OCI-LY3 (cell line): ENCODE data around the gene SNX30.

Experiments used
- EZH2phosphoT487 ChIP-seq: fragments of 200-600 bp; shearing (Covaris generic); IDR thresholded peaks from 2 replicates; pipeline ENCODE4 v1.6.1; 2018; ENCODE audit warnings: antibody characterized with exemption, mixed run types, low read depth
- TF ChIP-seq, protein P1 (sequence below): fragments of 200-600, 300-600 bp; sonication (generic); IDR thresholded peaks from 2 replicates; pipeline ENCODE4 v1.5.1; 2014; ENCODE audit warnings: antibody characterized with exemption, low read length, low read depth

DNA sequence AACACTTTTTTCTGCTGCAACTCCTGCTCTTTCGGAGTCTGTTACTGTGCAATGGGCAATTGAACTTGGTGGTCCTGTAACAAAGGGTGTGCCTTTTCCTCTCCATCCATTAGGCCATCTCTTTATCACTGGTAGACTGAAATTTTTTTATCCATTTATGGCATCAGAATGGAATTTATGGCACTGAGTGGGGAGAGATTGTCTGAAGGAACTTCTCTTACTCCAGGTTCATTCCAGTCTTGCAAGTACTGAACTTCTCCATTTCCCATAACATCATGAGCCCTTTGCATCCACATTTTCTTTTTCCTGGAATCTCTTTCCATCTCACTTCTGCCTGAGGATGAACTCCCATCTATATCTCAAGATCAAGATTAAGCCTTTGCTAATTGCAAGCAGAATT lies 130.1 kb downstream of the SNX30 start:
- TF ChIP-seq, protein P1, sequence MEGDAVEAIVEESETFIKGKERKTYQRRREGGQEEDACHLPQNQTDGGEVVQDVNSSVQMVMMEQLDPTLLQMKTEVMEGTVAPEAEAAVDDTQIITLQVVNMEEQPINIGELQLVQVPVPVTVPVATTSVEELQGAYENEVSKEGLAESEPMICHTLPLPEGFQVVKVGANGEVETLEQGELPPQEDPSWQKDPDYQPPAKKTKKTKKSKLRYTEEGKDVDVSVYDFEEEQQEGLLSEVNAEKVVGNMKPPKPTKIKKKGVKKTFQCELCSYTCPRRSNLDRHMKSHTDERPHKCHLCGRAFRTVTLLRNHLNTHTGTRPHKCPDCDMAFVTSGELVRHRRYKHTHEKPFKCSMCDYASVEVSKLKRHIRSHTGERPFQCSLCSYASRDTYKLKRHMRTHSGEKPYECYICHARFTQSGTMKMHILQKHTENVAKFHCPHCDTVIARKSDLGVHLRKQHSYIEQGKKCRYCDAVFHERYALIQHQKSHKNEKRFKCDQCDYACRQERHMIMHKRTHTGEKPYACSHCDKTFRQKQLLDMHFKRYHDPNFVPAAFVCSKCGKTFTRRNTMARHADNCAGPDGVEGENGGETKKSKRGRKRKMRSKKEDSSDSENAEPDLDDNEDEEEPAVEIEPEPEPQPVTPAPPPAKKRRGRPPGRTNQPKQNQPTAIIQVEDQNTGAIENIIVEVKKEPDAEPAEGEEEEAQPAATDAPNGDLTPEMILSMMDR: no peak
- no peak for TF ChIP-seq EZH2phosphoT487
